Thoracic aorta (tissue), 2 donors: Measurements from ENCODE around the gene PRXL2B. TPM values are rescaled to one million over a fixed set of nuclear protein-coding genes. Genes with fewer than 3 reads are reported as not detected.

Source experiments
- ATAC-seq: fragments of 150-250 bp; one replicate; pipeline ENCODE4 v1.8.0; 2017; ENCODE audit warnings: low read depth; ENCODE audit not compliant: insufficient number of reproducible peaks, low FRiP score
- DNase-seq: peaks from one replicate; pipeline ENCODE4 v3.0.0-alpha.2; 2020; ENCODE audit warnings: low spot score
- H3K27ac ChIP-seq, 2 donors: fragments of 200-600 bp; sonication (generic); 1 replicate in 1 of 2; 2 replicates in 1 of 2; pipeline ENCODE4 v1.5.1; 2016; ENCODE audit warnings: mild to moderate bottlenecking in 2 of 2, moderate library complexity in 2 of 2
- H3K27me3 ChIP-seq: fragments of 200-600 bp; sonication (generic); replicated peaks from 2 replicates; pipeline ENCODE4 v1.6.0; 2016; ENCODE audit warnings: mild to moderate bottlenecking; ENCODE audit not compliant: insufficient read depth
- H3K36me3 ChIP-seq: fragments of 200-600 bp; sonication (generic); one replicate; pipeline ENCODE4 v1.5.1; 2016
- H3K4me1 ChIP-seq, 2 donors: fragments of 200-600 bp; sonication (generic); 1 replicate in 1 of 2; 2 replicates in 1 of 2; pipeline versions ENCODE4 v1.5.1 to v1.6.0; 2016; ENCODE audit warnings: low read depth in 2 of 2, mild to moderate bottlenecking in 1 of 2; ENCODE audit not compliant: control insufficient read depth in 1 of 2
- H3K4me3 ChIP-seq: fragments of 200-600 bp; sonication (generic); 2 replicates; pipeline ENCODE4 v1.5.1; 2016; ENCODE audit warnings: mild to moderate bottlenecking
- H3K9me3 ChIP-seq: fragments of 200-600 bp; sonication (generic); 2 replicates; pipeline ENCODE4 v1.5.1; 2016
- CTCF ChIP-seq: fragments of 200-600 bp; sonication (generic); IDR thresholded peaks from one replicate; pipeline ENCODE4 v1.5.1; 2019; ENCODE audit warnings: antibody characterized with exemption
- total RNA-seq, 2 donors: library from RNA; depleted of rRNA; stranded (reverse); fragments of >200 nt; gene quantifications; one replicate each; pipeline versions ENCODE4 v1.1.0 to v1.2.3, GENCODE V29; 2016

PRXL2B gene
- total RNA-seq, 2 donors from 2014 or later: 8.3 to 15.2 TPM

- H3K27me3 ChIP-seq: no peaks in the 10 kb centered on the region
- no peak for DNase-seq
- H3K4me3 ChIP-seq: no peak overlapping the region
- no peak for TF ChIP-seq CTCF
- no peak overlapping the region for H3K27ac ChIP-seq
- peaks cover 8 to 13% of the 10 kb centered on the region in 2 donors for H3K4me1 ChIP-seq
- no peaks in the 10 kb centered on the region for H3K36me3 ChIP-seq
- no peak for ATAC-seq
- H3K9me3 ChIP-seq: peaks cover 3% of the 10 kb centered on the region
These were observed 51.0 kb downstream of the PRXL2B start for GRCh38 chr1:2637442-2638145.

GRCh38 chr1:2638466-2639115, 52.0 kb downstream of the PRXL2B start:
- TF ChIP-seq CTCF: no peak
- H3K4me1 ChIP-seq: peaks cover 8 to 18% of the 10 kb centered on the region in 2 donors
- peaks cover 3% of the 10 kb centered on the region for H3K9me3 ChIP-seq
- DNase-seq: no peak
- H3K27ac ChIP-seq: no peak overlapping the region
- no peak for ATAC-seq
- no peak overlapping the region for H3K4me3 ChIP-seq
- no peaks in the 10 kb centered on the region for H3K36me3 ChIP-seq
- H3K27me3 ChIP-seq: no peaks in the 10 kb centered on the region

GRCh38 chr1:2639203-2639602, 52.6 kb downstream of the PRXL2B start:
- Histone ChIP-seq H3K27me3 (no peaks in the 10 kb centered on the region), H3K36me3 (no peaks in the 10 kb centered on the region), H3K4me3 (no peak overlapping the region), H3K27ac (no peak overlapping the region), H3K9me3 (peaks cover 3% of the 10 kb centered on the region), H3K4me1 (peaks cover 8 to 20% of the 10 kb centered on the region in 2 donors)
- no peak for TF ChIP-seq CTCF
- ATAC-seq (no peak), DNase-seq (no peak)

- no peak for TF ChIP-seq CTCF
- Histone ChIP-seq H3K36me3 (no peaks in the 10 kb centered on the region), H3K4me3 (no peak overlapping the region), H3K27ac (no peak overlapping the region), H3K9me3 (peaks cover 3% of the 10 kb centered on the region), H3K27me3 (no peaks in the 10 kb centered on the region), H3K4me1 (peaks cover 8 to 20% of the 10 kb centered on the region in 2 donors)
- DNase-seq (no peak), ATAC-seq (no peak)
These were observed 53.3 kb downstream of the PRXL2B start for GRCh38 chr1:2639607-2640521.

GRCh38 chr1:2640626-2641025, 54.0 kb downstream of the PRXL2B start:
- H3K27me3 ChIP-seq: no peaks in the 10 kb centered on the region
- ATAC-seq: no peak
- no peak overlapping the region for H3K4me3 ChIP-seq
- DNase-seq: no peak
- no peak overlapping the region for H3K27ac ChIP-seq
- H3K4me1 ChIP-seq: peaks cover 8 to 20% of the 10 kb centered on the region in 2 donors
- no peaks in the 10 kb centered on the region for H3K36me3 ChIP-seq
- H3K9me3 ChIP-seq: peaks cover 3% of the 10 kb centered on the region
- TF ChIP-seq CTCF: no peak
